Activated T-helper 1 cell treated with Interleukin-2 at 50 U/mL for 16 hours (primary cell): ENCODE data around the gene ATP6V1G2.
"Not testable (repeated sequence)": the region's sequence is repeated elsewhere in the genome, so short reads cannot be mapped to it uniquely, and the experiment has no call there.

Experiments used
- DNase-seq: peaks from one replicate; pipeline ENCODE4 v3.0.0-alpha.2; 2020; ENCODE audit warnings: low read depth

ATP6V1G2 gene

GRCh38 chr6:31546339-31546957 lies at the start of gene ATP6V1G2:
Gene ATP6V1G2 (minus strand): TSS chr6:31546608. CDS start chr6:31546559, 49 bp downstream.
- peak; percentile 69 for DNase-seq

GRCh38 chr6:31592396-31592771 lies 46.0 kb upstream of the ATP6V1G2 start:
- DNase-seq = no peak

GRCh38 chr6:31590691-31591090 lies 44.3 kb upstream of the ATP6V1G2 start:
- DNase-seq = not testable (repeated sequence)

GRCh38 chr6:31588871-31589650 lies 42.7 kb upstream of the ATP6V1G2 start:
- DNase-seq = no peak

DNA sequence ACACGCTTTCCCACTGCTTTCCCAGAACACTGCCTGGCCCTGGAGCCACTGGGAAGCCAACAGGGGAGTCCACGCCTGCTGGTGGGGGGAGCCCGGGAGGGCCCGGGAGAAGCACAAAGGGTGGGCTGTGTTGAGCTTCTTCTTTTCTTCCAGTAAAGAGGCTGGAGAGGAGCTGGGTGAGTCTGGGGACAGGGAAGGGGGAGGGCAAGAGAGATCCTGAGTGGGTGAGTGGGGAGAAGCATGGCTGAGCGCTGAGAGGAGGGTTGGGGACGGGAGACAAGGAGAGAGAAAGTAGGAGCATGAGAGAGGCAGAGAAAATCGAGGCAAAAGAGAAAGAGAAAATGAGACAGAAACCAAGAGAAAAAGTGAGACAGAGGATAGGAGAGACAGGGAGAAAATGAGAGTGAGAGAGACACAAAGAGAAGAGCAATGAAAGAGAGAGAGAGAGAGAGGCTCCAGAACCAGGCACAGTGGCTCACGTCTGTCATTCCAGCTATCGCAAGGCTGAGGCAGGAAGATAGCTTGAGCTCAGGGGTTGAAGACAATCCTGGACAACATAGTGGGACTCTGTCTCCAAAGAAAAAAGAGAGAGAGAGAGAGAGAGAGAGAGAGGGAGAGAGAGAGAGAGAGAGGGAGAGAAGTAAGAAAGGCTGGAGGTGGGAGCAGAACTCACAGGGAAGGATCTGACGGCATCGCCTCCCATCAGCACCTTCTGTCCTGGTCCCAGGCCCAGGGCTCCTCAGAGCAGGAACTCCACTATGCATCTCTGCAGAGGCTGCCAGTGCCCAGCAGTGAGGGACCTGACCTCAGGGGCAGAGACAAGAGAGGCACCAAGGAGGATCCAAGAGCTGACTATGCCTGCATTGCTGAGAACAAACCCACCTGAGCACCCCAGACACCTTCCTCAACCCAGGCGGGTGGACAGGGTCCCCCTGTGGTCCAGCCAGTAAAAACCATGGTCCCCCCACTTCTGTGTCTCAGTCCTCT lies 41.7 kb upstream of the ATP6V1G2 start:
- DNase-seq = no peak

GRCh38 chr6:31586599-31587281 lies 40.3 kb upstream of the ATP6V1G2 start:
- DNase-seq = no peak

GRCh38 chr6:31586008-31586407 lies 39.6 kb upstream of the ATP6V1G2 start, which contains the start of gene LST1:
Gene LST1 (plus strand): TSS chr6:31586277. CDS start chr6:31587300, 1,023 bp downstream.
- DNase-seq = no peak

DNA sequence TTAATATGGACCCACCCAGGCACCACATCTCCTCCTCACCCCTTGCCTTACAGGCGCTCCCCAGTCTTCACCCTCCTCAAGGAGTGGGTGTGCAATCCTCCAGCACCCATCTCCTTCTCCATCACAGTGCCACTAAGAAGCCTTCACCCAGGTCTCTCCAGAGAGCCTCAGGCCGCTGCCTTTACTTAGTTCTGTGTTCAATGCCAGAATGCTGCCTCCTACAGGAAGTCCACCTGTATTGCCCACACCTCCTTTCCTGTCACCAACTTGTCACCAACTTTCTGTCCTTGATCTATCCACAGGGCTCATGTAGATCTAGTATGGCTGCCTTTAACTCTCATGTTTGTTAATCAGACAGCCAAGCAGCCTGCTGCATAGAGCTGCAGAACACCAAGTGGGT lies 39.1 kb upstream of the ATP6V1G2 start:
- DNase-seq = no peak

DNA sequence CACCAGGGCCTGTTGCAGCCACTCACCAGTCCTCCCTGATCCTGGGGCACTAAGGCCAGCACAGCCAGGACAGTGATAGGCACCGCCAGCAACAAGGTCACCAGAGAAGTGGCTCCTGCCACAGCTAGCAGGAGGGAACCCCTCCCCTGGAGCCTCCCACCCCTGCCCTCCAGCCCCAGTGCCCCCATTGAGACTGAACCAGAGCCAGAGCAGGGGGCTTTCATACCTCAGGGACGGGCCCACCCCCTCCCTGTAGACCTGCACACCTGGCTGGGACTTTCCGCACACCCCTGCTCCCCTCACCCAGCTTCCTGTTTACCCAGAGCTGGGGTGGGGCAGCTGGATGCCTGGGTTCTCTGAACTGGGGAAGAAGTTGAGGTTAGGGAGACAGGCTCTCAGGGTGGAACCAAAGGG lies 35.8 kb upstream of the ATP6V1G2 start, which contains the start of gene LTB:
Gene LTB, minus strand, starts transcription at position 195 of the 414 bp plus-strand sequence. Its CDS starts 7 bp downstream, at position 188.
- DNase-seq = peak; percentile 72

- DNase-seq = no peak
These were observed 35.2 kb upstream of the ATP6V1G2 start for GRCh38 chr6:31581434-31582229.

DNA sequence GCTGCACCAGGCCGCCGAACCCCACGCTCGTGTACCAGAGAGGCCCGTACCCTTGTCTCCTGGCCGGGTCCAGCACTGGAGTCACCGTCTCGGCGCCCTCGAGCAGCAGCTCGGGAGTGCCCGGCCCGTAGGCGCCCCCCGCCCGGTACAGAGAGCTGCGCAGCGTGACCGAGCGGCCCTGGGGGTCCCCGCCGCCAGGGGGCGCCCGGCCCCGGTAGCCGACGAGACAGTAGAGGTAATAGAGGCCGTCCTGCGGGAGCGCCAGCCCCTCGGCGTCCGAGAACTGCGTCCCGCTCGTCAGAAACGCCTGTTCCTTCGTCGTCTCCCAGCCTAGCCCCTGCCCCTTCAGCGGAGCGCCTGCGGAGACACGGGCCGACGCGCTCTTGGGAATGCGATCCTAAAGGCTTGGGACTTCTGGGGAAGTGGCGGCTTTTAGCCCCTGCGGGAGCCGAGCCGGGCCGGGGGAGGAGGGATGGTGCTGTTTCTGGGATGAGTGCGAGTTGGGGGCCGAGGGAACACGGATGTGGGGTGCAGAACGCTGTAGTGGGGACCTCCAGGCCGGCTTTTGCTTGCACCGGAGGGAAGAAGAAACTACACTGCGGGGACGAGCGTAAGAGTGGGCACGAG lies 34.5 kb upstream of the ATP6V1G2 start:
- peak; percentile 85 for DNase-seq

DNA sequence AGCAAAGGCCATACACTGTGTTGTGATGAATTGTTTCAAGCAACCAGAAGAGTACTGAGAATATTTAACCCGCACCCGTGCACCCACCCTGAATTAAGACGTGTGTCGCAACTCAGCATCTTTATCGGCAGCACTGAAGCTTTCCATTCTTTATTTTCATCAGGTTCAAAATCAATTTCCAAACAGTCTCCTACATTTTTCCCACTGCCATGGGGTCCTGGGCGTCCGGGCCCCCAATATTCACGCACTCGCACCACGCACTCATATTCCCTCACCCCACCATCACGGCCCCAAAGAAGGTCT lies 34.0 kb upstream of the ATP6V1G2 start:
- no peak for DNase-seq

- no peak for DNase-seq
These were observed 33.4 kb upstream of the ATP6V1G2 start for GRCh38 chr6:31579546-31580437.

GRCh38 chr6:31579119-31579505 lies 32.7 kb upstream of the ATP6V1G2 start:
- no peak for DNase-seq

DNA sequence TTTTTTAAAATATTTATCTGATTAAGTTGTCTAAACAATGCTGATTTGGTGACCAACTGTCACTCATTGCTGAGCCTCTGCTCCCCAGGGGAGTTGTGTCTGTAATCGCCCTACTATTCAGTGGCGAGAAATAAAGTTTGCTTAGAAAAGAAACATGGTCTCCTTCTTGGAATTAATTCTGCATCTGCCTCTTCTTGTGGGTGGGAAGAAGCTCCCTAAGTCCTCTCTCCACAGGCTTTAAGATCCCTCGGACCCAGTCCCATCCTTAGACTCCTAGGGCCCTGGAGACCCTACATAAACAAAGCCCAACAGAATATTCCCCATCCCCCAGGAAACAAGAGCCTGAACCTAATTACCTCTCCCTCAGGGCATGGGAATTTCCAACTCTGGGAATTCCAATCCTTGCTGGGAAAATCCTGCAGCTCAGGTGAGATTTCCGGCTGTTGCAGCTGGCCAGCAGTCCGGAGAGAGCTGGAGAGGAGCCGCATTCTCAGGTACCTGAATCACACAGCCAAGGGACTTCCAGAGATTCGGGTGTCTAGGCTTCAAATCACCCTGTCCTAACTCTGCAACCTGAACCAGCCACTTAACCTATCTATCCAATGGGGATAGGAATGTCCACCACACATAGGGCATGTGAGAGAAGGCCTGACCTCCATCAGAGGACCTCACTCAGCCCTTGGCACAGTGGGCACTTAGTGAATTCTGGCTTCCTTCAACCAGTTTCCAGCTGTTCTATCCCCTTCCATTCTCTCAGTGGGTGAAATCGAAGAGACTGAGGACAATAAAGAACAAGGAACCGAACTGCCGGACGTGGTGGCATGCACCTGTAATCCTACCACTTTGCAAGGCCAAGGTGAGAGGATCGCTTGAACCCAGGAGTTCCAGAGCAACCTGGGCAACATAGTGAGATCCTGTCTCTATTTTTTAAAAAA lies 32.0 kb upstream of the ATP6V1G2 start:
- DNase-seq = no peak

GRCh38 chr6:31577579-31577966 lies 31.2 kb upstream of the ATP6V1G2 start:
- no peak for DNase-seq

DNA sequence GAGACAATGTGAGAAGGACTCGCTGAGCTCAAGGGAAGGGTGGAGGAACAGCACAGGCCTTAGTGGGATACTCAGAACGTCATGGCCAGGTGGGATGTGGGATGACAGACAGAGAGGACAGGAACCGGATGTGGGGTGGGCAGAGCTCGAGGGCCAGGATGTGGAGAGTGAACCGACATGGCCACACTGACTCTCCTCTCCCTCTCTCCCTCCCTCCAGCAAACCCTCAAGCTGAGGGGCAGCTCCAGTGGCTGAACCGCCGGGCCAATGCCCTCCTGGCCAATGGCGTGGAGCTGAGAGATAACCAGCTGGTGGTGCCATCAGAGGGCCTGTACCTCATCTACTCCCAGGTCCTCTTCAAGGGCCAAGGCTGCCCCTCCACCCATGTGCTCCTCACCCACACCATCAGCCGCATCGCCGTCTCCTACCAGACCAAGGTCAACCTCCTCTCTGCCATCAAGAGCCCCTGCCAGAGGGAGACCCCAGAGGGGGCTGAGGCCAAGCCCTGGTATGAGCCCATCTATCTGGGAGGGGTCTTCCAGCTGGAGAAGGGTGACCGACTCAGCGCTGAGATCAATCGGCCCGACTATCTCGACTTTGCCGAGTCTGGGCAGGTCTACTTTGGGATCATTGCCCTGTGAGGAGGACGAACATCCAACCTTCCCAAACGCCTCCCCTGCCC lies 30.6 kb upstream of the ATP6V1G2 start:
- no peak for DNase-seq
